HCT116 (cell line): ENCODE measurements around the gene JAM3. TPM values are rescaled to one million over a fixed set of nuclear protein-coding genes. Genes with fewer than 3 reads are reported as not detected.

ENCODE experiments used
- ATAC-seq: fragments of 200-7000 bp; cut with Tn5 transposase; 2 replicates; pipeline ENCODE4 v1.9.1; 2020; ENCODE audit warnings: mild to moderate bottlenecking, moderate library complexity
- BruUV-seq: library from RNA; stranded (reverse); fragments of 400-500 nt; replicated peaks from 2 replicates; lab custom pipeline; 2021; lab: Mats Ljungman, UMichigan
- CTCF ChIA-PET: fragments of 300-600 bp; sonication (Branson Sonifier 250); formaldehyde crosslinking; loops from one replicate; lab custom pipeline; 2021; ENCODE audit warnings: antibody characterized with exemption; lab: Charles Lee
- POLR2A ChIA-PET: fragments of 300-600, 350-600 bp; sonication (Branson Sonifier 250); formaldehyde crosslinking; loops from one replicate; lab custom pipeline; 2021; ENCODE audit warnings: antibody characterized with exemption; lab: Charles Lee
- RAD21 ChIA-PET, 2 experiments: fragments of 300-600 bp; sonication (Branson Sonifier 250); formaldehyde crosslinking; loops; one replicate each; lab custom pipeline; 2023; ENCODE audit warnings: low total read pairs in 2 of 2; ENCODE audit not compliant: uncharacterized antibody in 2 of 2, unreplicated experiment in 2 of 2, low non-redundant PET in 1 of 2; lab: Charles Lee
- DNase-seq: peaks from one replicate; pipeline ENCODE4 v3.0.0-alpha.2; 2010; ENCODE audit warnings: low read depth, low spot score
- H2AFZ ChIP-seq: fragments of 200-600 bp; shearing (Covaris generic), sonication (generic); 2 replicates; pipeline ENCODE4 v1.6.1; 2017; ENCODE audit warnings: low read depth, mixed run types, mixed read lengths, antibody characterized with exemption, low read length; ENCODE audit not compliant: poor library complexity, severe bottlenecking
- H3K27ac ChIP-seq: 2 replicates; pipeline ENCODE4 v1.5.1; 2012; ENCODE audit warnings: low read depth, low read length
- H3K27me3 ChIP-seq: fragments of 200-600 bp; sonication (generic); 2 replicates; pipeline ENCODE4 v1.6.1; 2016; ENCODE audit warnings: mixed run types, low read length, mixed read lengths; ENCODE audit not compliant: insufficient read depth
- H3K36me3 ChIP-seq, 2 experiments: fragments of 200-500 bp in 1 of 2; fragments of 200-600 bp in 1 of 2; sonication (Bioruptor generic) in 1 of 2; sonication (generic) in 1 of 2; 2 replicates each; pipeline versions ENCODE4 v1.5.1 to v1.6.1; 2014 to 2016; ENCODE audit warnings: low read length in 2 of 2, inconsistent platforms in 1 of 2, mixed read lengths in 1 of 2, mixed run types in 1 of 2; ENCODE audit not compliant: insufficient read depth in 2 of 2, control insufficient read depth in 1 of 2
- H3K4me1 ChIP-seq, 2 experiments: fragments of 200-600 bp in 1 of 2; sonication (generic) in 1 of 2; 2 replicates each; pipeline versions ENCODE4 v1.5.1 to v1.6.1; 2012 to 2017; ENCODE audit warnings: low read length in 2 of 2, inconsistent platforms in 1 of 2, mild to moderate bottlenecking in 1 of 2, mixed read lengths in 1 of 2, mixed run types in 1 of 2, moderate library complexity in 1 of 2; ENCODE audit not compliant: insufficient read depth in 2 of 2, control insufficient read depth in 1 of 2
- H3K4me2 ChIP-seq: fragments of 200-600 bp; sonication (generic); 2 replicates; pipeline ENCODE4 v1.6.1; 2017; ENCODE audit warnings: mixed run types, low read length, mixed read lengths
- H3K4me3 ChIP-seq, 2 experiments: fragments of 200-600 bp in 1 of 2; sonication (generic) in 1 of 2; replicated peaks in 1 of 2; 2 replicates each; pipeline ENCODE4 v1.5.1; 2011 to 2016; ENCODE audit warnings: low read length in 2 of 2, control low read depth in 1 of 2, low read depth in 1 of 2, mild to moderate bottlenecking in 1 of 2, mixed read lengths in 1 of 2, mixed run types in 1 of 2
- H3K79me2 ChIP-seq: fragments of 200-600 bp; sonication (generic); 2 replicates; pipeline ENCODE4 v1.6.1; 2017; ENCODE audit warnings: mild to moderate bottlenecking, mixed run types, low read length, moderate library complexity, mixed read lengths; ENCODE audit not compliant: insufficient read depth
- H3K9ac ChIP-seq: fragments of 200-600 bp; sonication (generic); 2 replicates; pipeline ENCODE4 v1.6.1; 2016; ENCODE audit warnings: low read length, mixed read lengths
- H3K9me2 ChIP-seq: fragments of 200-600 bp; sonication (generic), shearing (Covaris generic); 2 replicates; pipeline ENCODE4 v1.6.1; 2017; ENCODE audit warnings: mixed run types, mild to moderate bottlenecking, moderate library complexity; ENCODE audit not compliant: insufficient read depth
- H3K9me3 ChIP-seq, 2 experiments: fragments of 200-500 bp in 1 of 2; fragments of 200-600 bp in 1 of 2; sonication (Bioruptor generic) in 1 of 2; sonication (generic) in 1 of 2; 2 replicates each; pipeline ENCODE4 v1.6.1; 2014 to 2017; ENCODE audit warnings: low read length in 2 of 2, mixed read lengths in 2 of 2, inconsistent platforms in 1 of 2, low read depth in 1 of 2, mild to moderate bottlenecking in 1 of 2, mixed run types in 1 of 2, moderate library complexity in 1 of 2; ENCODE audit not compliant: control insufficient read depth in 1 of 2, insufficient read depth in 1 of 2
- H4K20me1 ChIP-seq: fragments of 200-600 bp; sonication (generic), shearing (Covaris generic); 2 replicates; pipeline ENCODE4 v1.6.1; 2017; ENCODE audit warnings: mixed run types, mild to moderate bottlenecking, moderate library complexity; ENCODE audit not compliant: insufficient read depth
- CEBPB ChIP-seq: IDR thresholded peaks from 2 replicates; pipeline ENCODE4 v1.6.1; 2012; ENCODE audit warnings: low read depth
- CTCF ChIP-seq, 3 experiments: fragments of 200-600 bp in 1 of 3; sonication (generic) in 1 of 3; IDR thresholded peaks in 2 of 3; conservative IDR thresholded peaks in 1 of 3; 2 replicates each; pipeline ENCODE4 v1.5.1; 2012 to 2017; ENCODE audit warnings: low read depth in 2 of 3, low read length in 2 of 3, antibody characterized with exemption in 1 of 3, borderline replicate concordance in 1 of 3, control low read depth in 1 of 3, mild to moderate bottlenecking in 1 of 3, mixed read lengths in 1 of 3, mixed run types in 1 of 3, moderate library complexity in 1 of 3; ENCODE audit not compliant: insufficient read depth in 1 of 3
- EGR1 ChIP-seq: IDR thresholded peaks from 2 replicates; pipeline ENCODE4 v1.6.1; 2012; ENCODE audit warnings: low read depth
- EZH2 ChIP-seq: fragments of 200-600 bp; sonication (generic); IDR thresholded peaks from 2 replicates; pipeline ENCODE4 v1.6.1; 2017; ENCODE audit warnings: antibody characterized with exemption, mixed run types
- EZH2phosphoT487 ChIP-seq: fragments of 200-600 bp; IDR thresholded peaks from 2 replicates; pipeline ENCODE4 v1.6.1; 2018; ENCODE audit warnings: antibody characterized with exemption, borderline replicate concordance
- FOSL1 ChIP-seq: IDR thresholded peaks from 2 replicates; pipeline ENCODE4 v1.6.1; 2012; ENCODE audit warnings: low read depth
- POLR2A ChIP-seq: IDR thresholded peaks from 2 replicates; pipeline ENCODE4 v1.7.0; 2011; ENCODE audit warnings: borderline replicate concordance; ENCODE audit not compliant: insufficient read depth, insufficient read length; ENCODE audit errors: extremely low read depth
- POLR2AphosphoS5 ChIP-seq: IDR thresholded peaks from 2 replicates; pipeline ENCODE4 v1.6.1; 2011; ENCODE audit warnings: mild to moderate bottlenecking, low read depth, low read length, moderate library complexity
- REST ChIP-seq: IDR thresholded peaks from 2 replicates; pipeline ENCODE4 v1.6.1; 2012; ENCODE audit warnings: low read depth
- YY1 ChIP-seq: IDR thresholded peaks from 2 replicates; pipeline ENCODE4 v1.6.1; 2011; ENCODE audit warnings: low read length, low read depth, moderate library complexity, mild to moderate bottlenecking; ENCODE audit not compliant: insufficient replicate concordance; ENCODE audit errors: extremely low read depth
- intact Hi-C: fragments of 100-400 bp; cut with micrococcal nuclease; formaldehyde crosslinking; loops from 2 replicates; pipeline ENCODE4 v1.10.0; 2022
- total RNA-seq: library from RNA; stranded (reverse); gene quantifications from one replicate; pipeline ENCODE4 v1.2.1, GENCODE V29; 2021; ENCODE audit not compliant: unreplicated experiment

JAM3 gene
- total RNA-seq, 1 experiment from 2014 or later, result 0.25 TPM

DNA sequence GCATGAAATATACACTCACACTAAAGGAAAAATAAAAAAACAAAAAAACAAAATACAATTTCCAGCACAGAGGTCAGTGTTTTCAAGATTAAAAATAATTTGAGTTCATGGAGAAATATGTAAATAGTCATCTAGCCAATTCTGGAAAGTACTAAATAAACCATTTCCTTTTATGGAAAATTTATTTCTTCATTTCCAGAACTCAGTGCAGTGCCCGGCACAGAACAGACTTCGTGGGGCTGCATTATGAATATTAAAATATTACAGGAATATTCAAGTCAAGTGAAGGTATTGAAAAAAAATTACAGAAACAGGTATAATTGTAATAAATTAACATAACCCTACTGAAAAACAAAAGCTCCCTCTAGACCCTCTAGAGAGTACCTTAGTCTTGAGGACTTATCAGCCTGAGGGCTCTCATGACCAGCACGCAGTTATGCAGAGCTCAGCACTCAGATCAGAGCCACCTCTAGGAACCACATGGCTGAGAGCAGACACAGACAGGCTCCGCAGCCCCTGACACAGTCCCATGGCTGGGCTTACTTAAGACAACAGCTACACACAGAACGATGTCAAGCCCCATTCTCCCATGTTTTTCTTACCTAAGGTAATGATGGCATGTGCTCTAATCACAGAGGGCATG lies 109.3 kb downstream of the JAM3 start:
- RAD21 ChIA-PET, result no interaction called here
- Histone ChIP-seq H3K4me2 (no peak overlapping the region), H3K36me3 (peaks cover 45 to 53% of the 10 kb centered on the region in 2 experiments), H2AFZ (no peak overlapping the region), H3K4me1 (no peaks in the 10 kb centered on the region), H3K79me2 (no peaks in the 10 kb centered on the region), H3K9ac (no peak overlapping the region), H4K20me1 (no peaks in the 10 kb centered on the region), H3K27me3 (no peaks in the 10 kb centered on the region), H3K27ac (no peak overlapping the region), H3K9me3 (no peaks in the 10 kb centered on the region), H3K9me2 (no peaks in the 10 kb centered on the region), H3K4me3 (no peak overlapping the region)
- intact Hi-C loops, result no loop called here
- no TSS peak for BruUV-seq
- CTCF ChIA-PET, result no interaction called here
- POLR2A ChIA-PET, result no interaction called here
- ATAC-seq, result no peak
- TF ChIP-seq POLR2A (no peak), FOSL1 (no peak), POLR2AphosphoS5 (no peak), EZH2 (no peak), REST (no peak), CTCF (IDR thresholded peaks at IDR 0.05 in 2 of 3, conservative IDR thresholded peaks at IDR 0.05 in 1 of 3; ENCODE audit: borderline replicate concordance in 1 of 3, insufficient read depth in 1 of 3, low read depth in 2 of 3, low read length in 2 of 3) (no peak), EGR1 (no peak), CEBPB (no peak), YY1 (no peak), EZH2phosphoT487 (no peak)
- no peak for DNase-seq
